HG03354 (cell line): Measurements from ENCODE around the gene NR2C1.
"Not testable (repeated sequence)": the region's sequence is repeated elsewhere in the genome, so short reads cannot be mapped to it uniquely, and the experiment has no call there.

Experiments
- ATAC-seq: cut with Tn5 transposase; IDR thresholded peaks from one replicate; pipeline ENCODE4 v1.9.1; 2021; ENCODE audit warnings: mild to moderate bottlenecking; ENCODE audit not compliant: unreplicated experiment, poor library complexity, severe bottlenecking

Gene NR2C1

GRCh38 chr12:95014554-95014953 is 58.9 kb downstream of the NR2C1 start:
- ATAC-seq, result no peak

- ATAC-seq, result no peak
Observed at GRCh38 chr12:95006206-95006605, 67.2 kb downstream of the NR2C1 start.

GRCh38 chr12:95004610-95005009 is 68.8 kb downstream of the NR2C1 start:
- ATAC-seq, result no peak

GRCh38 chr12:95003921-95004272 is 69.5 kb downstream of the NR2C1 start:
- peak; percentile 2 for ATAC-seq

- ATAC-seq, result peak; percentile 99
Observed at GRCh38 chr12:95003213-95003920, 70.1 kb downstream of the NR2C1 start, which contains the start of gene NDUFA12. Gene NDUFA12 (minus strand): TSS chr12:95003697. CDS start chr12:95003680, 17 bp downstream.

GRCh38 chr12:95002754-95003153 is 70.7 kb downstream of the NR2C1 start:
- ATAC-seq, result no peak

- ATAC-seq, result no peak
Observed at GRCh38 chr12:94998326-94998725, 75.1 kb downstream of the NR2C1 start.

- ATAC-seq, result no peak
Observed at GRCh38 chr12:94997726-94998125, 75.7 kb downstream of the NR2C1 start.

GRCh38 chr12:94997061-94997460 is 76.4 kb downstream of the NR2C1 start:
- ATAC-seq, result no peak

- ATAC-seq, result no peak
Observed at GRCh38 chr12:94994312-94994711, 79.1 kb downstream of the NR2C1 start.

GRCh38 chr12:94993855-94994254 is 79.6 kb downstream of the NR2C1 start:
- ATAC-seq, result not testable (repeated sequence)

- ATAC-seq, result no peak
Observed at GRCh38 chr12:94990222-94990621, 83.2 kb downstream of the NR2C1 start.

GRCh38 chr12:94988471-94988870 is 84.9 kb downstream of the NR2C1 start:
- no peak for ATAC-seq

GRCh38 chr12:94987801-94988200 is 85.6 kb downstream of the NR2C1 start:
- no peak for ATAC-seq

- no peak for ATAC-seq
Observed at GRCh38 chr12:94987076-94987669, 86.2 kb downstream of the NR2C1 start.

- not testable (repeated sequence) for ATAC-seq
Observed at GRCh38 chr12:94985099-94985498, 88.3 kb downstream of the NR2C1 start.

- ATAC-seq, result no peak
Observed at GRCh38 chr12:94983321-94983720, 90.1 kb downstream of the NR2C1 start.

GRCh38 chr12:94982456-94982855 is 91.0 kb downstream of the NR2C1 start:
- no peak for ATAC-seq

GRCh38 chr12:94980577-94980976 is 92.8 kb downstream of the NR2C1 start:
- no peak for ATAC-seq

GRCh38 chr12:94979941-94980340 is 93.5 kb downstream of the NR2C1 start:
- ATAC-seq, result no peak

GRCh38 chr12:94977766-94978468 is 95.5 kb downstream of the NR2C1 start:
- no peak for ATAC-seq
